H1 (cell line): ENCODE results near the gene C11orf65. TPM values are rescaled to one million over a fixed set of nuclear protein-coding genes. Genes with fewer than 3 reads are reported as not detected.

ENCODE experiments used
- CTCF ChIA-PET: fragments of 300-600 bp; sonication (Branson Sonifier 250); formaldehyde crosslinking; loops from one replicate; lab custom pipeline; 2021; ENCODE audit not compliant: partially characterized antibody; lab: Charles Lee
- POLR2A ChIA-PET: fragments of 300-600 bp; sonication (Branson Sonifier 250); formaldehyde crosslinking; loops from one replicate; lab custom pipeline; 2021; ENCODE audit warnings: inconsistent platforms; ENCODE audit not compliant: partially characterized antibody; lab: Charles Lee
- DNase-seq, 2 experiments: peaks; one replicate each; pipeline versions ENCODE4 v3.0.0 to v3.0.0-alpha.2; 2010 to 2022; ENCODE audit warnings: low spot score in 2 of 2, low read depth in 1 of 2, mixed read lengths in 1 of 2
- FAIRE-seq: peaks from 2 replicates; lab custom pipeline; 2011; peaks lifted over from hg19 to GRCh38; lab: Jason Lieb, UNC
- H2AFZ ChIP-seq: 2 replicates; pipeline ENCODE4 v1.8.1; 2012; ENCODE audit warnings: low read length, inconsistent platforms
- H2AK5ac ChIP-seq: 2 replicates; pipeline ENCODE4 v1.6.1; 2013; ENCODE audit warnings: low read depth, low read length
- H2BK120ac ChIP-seq: replicated peaks from 2 replicates; pipeline ENCODE3; 2013; ENCODE audit warnings: low read depth, low read length, inconsistent platforms
- H2BK12ac ChIP-seq: 2 replicates; pipeline ENCODE4 v1.6.1; 2013; ENCODE audit warnings: low read depth, low read length
- H2BK15ac ChIP-seq: 2 replicates; pipeline ENCODE4 v1.6.1; 2013; ENCODE audit warnings: low read length
- H2BK20ac ChIP-seq: 2 replicates; pipeline ENCODE4 v1.6.1; 2013; ENCODE audit warnings: low read length
- H2BK5ac ChIP-seq: 2 replicates; pipeline ENCODE4 v1.6.1; 2013; ENCODE audit warnings: low read depth, low read length
- H3K14ac ChIP-seq: 2 replicates; pipeline ENCODE4 v1.6.1; 2013; ENCODE audit warnings: inconsistent platforms; ENCODE audit not compliant: insufficient read length
- H3K18ac ChIP-seq: 2 replicates; pipeline ENCODE4 v1.6.1; 2013; ENCODE audit warnings: low read length; ENCODE audit errors: extremely low read depth
- H3K23ac ChIP-seq: 2 replicates; pipeline ENCODE4 v1.6.1; 2013; ENCODE audit warnings: inconsistent platforms; ENCODE audit not compliant: insufficient read length
- H3K23me2 ChIP-seq: 2 replicates; pipeline ENCODE4 v1.6.1; 2013; ENCODE audit warnings: low read depth, low read length
- H3K27ac ChIP-seq: 2 replicates; pipeline ENCODE4 v1.6.1; 2011; ENCODE audit warnings: low read depth, low read length, inconsistent platforms
- H3K27me3 ChIP-seq, 4 experiments: replicated peaks in 1 of 4; 1 replicate in 1 of 4; 2 replicates in 3 of 4; pipeline versions ENCODE4 v1.6.1 to v1.8.1; 2011 to 2013; ENCODE audit warnings: low read length in 3 of 4, mild to moderate bottlenecking in 3 of 4, inconsistent platforms in 2 of 4, mixed read lengths in 2 of 4, moderate library complexity in 1 of 4; ENCODE audit not compliant: control insufficient read depth in 3 of 4, insufficient read depth in 3 of 4; ENCODE audit errors: extremely low read depth in 1 of 4
- H3K36me3 ChIP-seq, 4 experiments: 2 replicates each; pipeline versions ENCODE4 v1.6.1 to v1.8.1; 2011 to 2013; ENCODE audit warnings: mild to moderate bottlenecking in 4 of 4, low read length in 3 of 4, moderate library complexity in 2 of 4, control low read depth in 1 of 4, inconsistent platforms in 1 of 4; ENCODE audit not compliant: insufficient read depth in 4 of 4, control insufficient read depth in 2 of 4
- H3K4ac ChIP-seq: replicated peaks from 2 replicates; pipeline ENCODE3; 2013; ENCODE audit warnings: low read length, low read depth, mixed read lengths, inconsistent platforms; ENCODE audit not compliant: insufficient read length
- H3K4me1 ChIP-seq, 4 experiments: replicated peaks in 1 of 4; 1 replicate in 1 of 4; 2 replicates in 3 of 4; pipeline versions ENCODE4 v1.6.1 to v1.8.1; 2011 to 2013; ENCODE audit warnings: low read length in 3 of 4, inconsistent platforms in 2 of 4, mixed read lengths in 1 of 4; ENCODE audit not compliant: insufficient read depth in 4 of 4, control insufficient read depth in 3 of 4
- H3K4me2 ChIP-seq, 2 experiments: 2 replicates each; pipeline versions ENCODE4 v1.6.1 to v1.8.1; 2011 to 2013; ENCODE audit warnings: low read depth in 2 of 2, low read length in 2 of 2, control low read depth in 1 of 2, inconsistent platforms in 1 of 2, mild to moderate bottlenecking in 1 of 2; ENCODE audit not compliant: insufficient read depth in 1 of 2
- H3K4me3 ChIP-seq, 4 experiments: fragments of 200-600, 300-600 bp in 1 of 4; sonication (generic), shearing (Covaris generic), sonication (Bioruptor Twin) in 1 of 4; 2 replicates each; pipeline versions ENCODE4 v1.5.1 to v1.8.1; 2011 to 2016; ENCODE audit warnings: low read length in 4 of 4, low read depth in 3 of 4, control low read depth in 2 of 4, inconsistent platforms in 2 of 4, mild to moderate bottlenecking in 2 of 4, mixed read lengths in 1 of 4, moderate library complexity in 1 of 4; ENCODE audit not compliant: insufficient read depth in 2 of 4; ENCODE audit errors: extremely low read depth in 1 of 4
- H3K56ac ChIP-seq: replicated peaks from 2 replicates; pipeline ENCODE3; 2013; ENCODE audit warnings: low read depth, mild to moderate bottlenecking, mixed read lengths, low read length, inconsistent platforms; ENCODE audit not compliant: insufficient read length
- H3K79me1 ChIP-seq: 2 replicates; pipeline ENCODE4 v1.6.1; 2013; ENCODE audit warnings: low read depth, low read length, control low read depth
- H3K79me2 ChIP-seq, 2 experiments: 2 replicates each; pipeline versions ENCODE4 v1.6.1 to v1.8.1; 2012 to 2013; ENCODE audit warnings: low read length in 2 of 2, mild to moderate bottlenecking in 2 of 2, inconsistent platforms in 1 of 2; ENCODE audit not compliant: insufficient read depth in 2 of 2, control insufficient read depth in 1 of 2
- H3K9ac ChIP-seq, 4 experiments: replicated peaks in 1 of 4; 1 replicate in 1 of 4; 2 replicates in 3 of 4; pipeline versions ENCODE4 v1.6.1 to v1.8.1; 2011 to 2013; ENCODE audit warnings: low read depth in 3 of 4, low read length in 3 of 4, control low read depth in 2 of 4, mild to moderate bottlenecking in 2 of 4, moderate library complexity in 2 of 4, inconsistent platforms in 1 of 4; ENCODE audit errors: extremely low read depth in 1 of 4
- H3K9me3 ChIP-seq, 2 experiments: 2 replicates each; pipeline versions ENCODE4 v1.6.1 to v1.8.1; 2012 to 2013; ENCODE audit warnings: mild to moderate bottlenecking in 2 of 2, moderate library complexity in 2 of 2, control low read depth in 1 of 2, inconsistent platforms in 1 of 2, low read depth in 1 of 2, low read length in 1 of 2, mixed read lengths in 1 of 2; ENCODE audit not compliant: insufficient read depth in 2 of 2
- H4K20me1 ChIP-seq, 2 experiments: replicated peaks in 1 of 2; 2 replicates each; pipeline versions ENCODE3 to v1.8.1; 2011 to 2013; ENCODE audit warnings: inconsistent platforms in 2 of 2, low read length in 2 of 2, mild to moderate bottlenecking in 1 of 2; ENCODE audit not compliant: insufficient read depth in 2 of 2, control insufficient read depth in 1 of 2
- H4K5ac ChIP-seq: 2 replicates; pipeline ENCODE4 v1.6.1; 2013; ENCODE audit warnings: low read length, low read depth, mixed read lengths, inconsistent platforms; ENCODE audit not compliant: insufficient read length
- H4K8ac ChIP-seq: 2 replicates; pipeline ENCODE4 v1.8.0; 2013; ENCODE audit warnings: mild to moderate bottlenecking, moderate library complexity, low read length, inconsistent platforms; ENCODE audit not compliant: insufficient read depth; ENCODE audit errors: extremely low read depth
- H4K91ac ChIP-seq: replicated peaks from 2 replicates; pipeline ENCODE3; 2013; ENCODE audit warnings: low read length, mixed read lengths, inconsistent platforms; ENCODE audit not compliant: insufficient read length
- CHD1 ChIP-seq: IDR thresholded peaks from 2 replicates; pipeline ENCODE4 v1.6.1; 2012; ENCODE audit warnings: low read depth, low read length, improper control_type of control experiment
- POU5F1 ChIP-seq: IDR thresholded peaks from 2 replicates; pipeline ENCODE4 v1.6.1; 2011; ENCODE audit warnings: low read depth, mild to moderate bottlenecking, low read length, moderate library complexity
- SIX5 ChIP-seq: IDR thresholded peaks from 2 replicates; pipeline ENCODE4 v1.6.1; 2011; ENCODE audit warnings: mild to moderate bottlenecking, low read depth, low read length
- TAF7 ChIP-seq: optimal IDR thresholded peaks from 2 replicates; pipeline ENCODE3; 2011; ENCODE audit warnings: low read depth, mild to moderate bottlenecking, inconsistent platforms, low read length, moderate library complexity, borderline replicate concordance
- TBP ChIP-seq: IDR thresholded peaks from 2 replicates; pipeline ENCODE4 v1.6.1; 2011; ENCODE audit warnings: low read depth, low read length, improper control_type of control experiment
- TCF12 ChIP-seq: IDR thresholded peaks from 2 replicates; pipeline ENCODE4 v1.6.1; 2011; ENCODE audit warnings: low read depth, mild to moderate bottlenecking, low read length
- WGBS, 2 experiments: shearing (Covaris generic) in 1 of 2; methylation state at CpG; one replicate each; pipeline versions ENCODE4 v1.1.6 to v1.1.7; 2013 to 2015; ENCODE audit warnings: low lambda C conversion rate in 2 of 2, mixed read lengths in 2 of 2, inconsistent platforms in 1 of 2, low coverage in 1 of 2, missing lambda C conversion rate in 1 of 2; ENCODE audit not compliant: insufficient replicate concordance in 2 of 2, insufficient coverage in 1 of 2, insufficient read length in 1 of 2; ENCODE audit errors: extremely low coverage in 1 of 2, missing lambda C conversion rate in 1 of 2; 5-methylcytosine and 5-hydroxymethylcytosine counted together
- polyA plus RNA-seq, 7 experiments: library from polyadenylated mRNA; depleted of rRNA in 3 of 7; stranded (reverse) in 5 of 7; unstranded in 2 of 7; fragments of >200 nt in 5 of 7; fragments of 200-250 nt in 2 of 7; gene quantifications; 1 replicate in 5 of 7; 2 replicates in 1 of 7; 4 replicates in 1 of 7; pipeline versions ENCODE4 v1.2.1 to v1.2.3, GENCODE V29; 2011 to 2013; ENCODE audit warnings: missing spikeins in 2 of 7, mixed read lengths in 2 of 7
- total RNA-seq: library from RNA; stranded (reverse); fragmentation: NEBNext Ultra II Directional; extraction: Animal tissue kit (Norgen Biotek cat#: 25700); gene quantifications from 2 replicates; pipeline ENCODE4 v1.2.1, GENCODE V29; 2021
- TF ChIP-seq, protein P1 (sequence below): IDR thresholded peaks from 2 replicates; pipeline ENCODE4 v1.6.1; 2012; ENCODE audit warnings: inconsistent platforms

The C11orf65 gene
- total and polyA plus RNA-seq, 2 of the 8 experiments (the other 6 are each of a cell fraction or from before 2014, with no cell fraction given) = 0.14 to 0.22 TPM

DNA sequence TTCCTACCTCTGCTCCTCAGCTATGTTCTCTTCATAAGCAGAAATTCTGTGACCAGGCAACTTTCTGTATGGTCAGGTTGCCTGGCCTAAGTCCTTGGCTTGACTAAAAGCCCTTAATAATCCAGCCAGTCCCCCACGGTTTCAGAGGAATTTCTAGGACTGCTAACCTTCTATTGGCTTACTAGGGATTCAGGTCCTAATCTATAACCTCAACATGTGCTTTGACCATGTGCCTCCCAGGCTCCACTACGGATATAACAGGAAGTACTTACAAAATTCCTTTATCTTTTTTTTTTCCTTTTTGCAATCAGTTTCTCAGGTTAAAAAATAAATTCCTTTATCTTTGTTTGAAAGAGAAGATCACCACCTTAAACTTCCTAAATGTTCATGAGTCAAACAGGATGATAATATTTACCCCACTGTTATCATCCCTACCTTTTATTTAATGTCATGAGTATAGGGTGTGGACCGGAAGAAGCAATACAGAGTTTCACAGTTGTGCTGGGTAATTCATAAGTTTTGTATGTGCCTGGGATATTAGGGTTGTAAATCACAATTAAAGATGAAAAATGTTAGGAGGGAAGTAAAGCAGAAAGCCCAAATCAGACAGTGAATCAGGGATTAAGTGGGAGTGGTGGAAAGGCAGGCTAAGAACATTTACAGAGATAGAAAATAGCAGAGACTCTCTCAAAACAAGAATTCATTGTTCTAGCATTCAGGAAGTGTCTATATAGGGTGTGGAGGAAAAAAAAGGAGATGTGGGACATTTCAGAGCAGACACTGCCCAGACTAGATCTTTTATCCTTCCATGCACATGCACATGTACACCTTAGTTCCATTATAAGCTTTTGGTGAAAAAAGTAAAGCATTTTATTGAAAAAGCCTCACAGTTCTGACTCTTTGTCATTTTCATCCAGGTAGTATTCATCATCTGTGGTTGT is 41.6 kb upstream of the C11orf65 start:
- no peak overlapping the region for H4K8ac ChIP-seq
- no peak overlapping the region for H2BK5ac ChIP-seq
- no peak overlapping the region for H3K4ac ChIP-seq
- H3K56ac ChIP-seq = no peak overlapping the region
- H3K14ac ChIP-seq = no peak overlapping the region
- no peak overlapping the region for H3K4me3 ChIP-seq
- no peak overlapping the region for H2BK20ac ChIP-seq
- no peak overlapping the region for H4K91ac ChIP-seq
- no peak overlapping the region for H4K5ac ChIP-seq
- peaks cover 4 to 32% (median 12%) of the 10 kb centered on the region in 4 experiments; a peak in 6 of 8 replicates for H3K36me3 ChIP-seq
- H2BK120ac ChIP-seq = no peak overlapping the region
- H2AFZ ChIP-seq = no peak overlapping the region
- no peaks in the 10 kb centered on the region for H3K79me2 ChIP-seq
- no peaks in the 10 kb centered on the region for H3K79me1 ChIP-seq
- H3K27me3 ChIP-seq = no peaks in the 10 kb centered on the region
- no peak overlapping the region for H3K27ac ChIP-seq
- DNase-seq = no peak
- H2BK12ac ChIP-seq = no peak overlapping the region
- H3K9me3 ChIP-seq = peaks cover 20 to 22% of the 10 kb centered on the region in 2 experiments; a peak in 3 of 4 replicates
- H3K23ac ChIP-seq = no peak overlapping the region
- H2BK15ac ChIP-seq = no peak overlapping the region
- H4K20me1 ChIP-seq = no peaks in the 10 kb centered on the region
- H3K4me1 ChIP-seq = no peaks in the 10 kb centered on the region
- H3K9ac ChIP-seq = no peak overlapping the region
- FAIRE-seq = no peak
- no peak overlapping the region for H3K18ac ChIP-seq
- H3K23me2 ChIP-seq = no peaks in the 10 kb centered on the region
- ChIA-PET CTCF (interaction anchor here (1.1 kb wide), 1 partner anchor 9 kb away, joined by 3 read pairs; no protein-coding TSS in a partner anchor), POLR2A (no interaction called here)
- WGBS, 2 experiments = 93% methylated on average over 3 of the region's 3 CpGs; no CpG with 5 or more reads in 1 of the 2 experiments
- no peak overlapping the region for H3K4me2 ChIP-seq
- no peak overlapping the region for H2AK5ac ChIP-seq
- TF ChIP-seq TAF7 (no peak), SIX5 (no peak), CHD1 (no peak), TCF12 (no peak), POU5F1 (no peak), TBP (no peak)
- TF ChIP-seq, protein P1, sequence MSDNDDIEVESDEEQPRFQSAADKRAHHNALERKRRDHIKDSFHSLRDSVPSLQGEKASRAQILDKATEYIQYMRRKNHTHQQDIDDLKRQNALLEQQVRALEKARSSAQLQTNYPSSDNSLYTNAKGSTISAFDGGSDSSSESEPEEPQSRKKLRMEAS = no peak
